HepG2 (cell line): ENCODE data around the gene LDLRAD3. TPM values are rescaled to one million over a fixed set of nuclear protein-coding genes. Genes with fewer than 3 reads are reported as not detected.

ENCODE experiments used
- ATAC-seq: fragments of 200-7000 bp; cut with Tn5 transposase; 3 replicates; pipeline ENCODE4 v1.9.1; 2020; ENCODE audit warnings: mild to moderate bottlenecking, moderate library complexity
- BruUV-seq: library from RNA; stranded (reverse); fragments of 400-500 nt; replicated peaks from 2 replicates; lab custom pipeline; 2021; lab: Mats Ljungman, UMichigan
- CTCF ChIA-PET: fragments of 300-600 bp; formaldehyde crosslinking; extraction: SDS; loops from one replicate; lab custom pipeline; 2021; ENCODE audit warnings: low total read pairs, inconsistent platforms, low intra/inter-chr PET ratio; lab: Yijun Ruan, JAX
- POLR2A ChIA-PET: fragments of 350-600 bp; sonication (Branson Sonifier 250); formaldehyde crosslinking; loops from one replicate; lab custom pipeline; 2020; ENCODE audit warnings: antibody characterized with exemption, inconsistent platforms; lab: Yijun Ruan, JAX
- DNase-seq: peaks from one replicate; pipeline ENCODE4 v3.0.0-alpha.2; 2015; ENCODE audit warnings: low spot score
- FAIRE-seq: peaks from 3 replicates; lab custom pipeline; 2011; peaks lifted over from hg19 to GRCh38; lab: Jason Lieb, UNC
- H2AFZ ChIP-seq: one replicate; pipeline ENCODE4 v1.6.1; 2011; ENCODE audit warnings: low read length, inconsistent platforms
- H3K27ac ChIP-seq: fragments of 300-600 bp; 3 replicates; pipeline ENCODE4 v1.8.0; 2011; ENCODE audit warnings: mixed run types, mild to moderate bottlenecking, mixed read lengths, low read length, inconsistent platforms; ENCODE audit not compliant: insufficient read depth; ENCODE audit errors: extremely low read length
- H3K27me3 ChIP-seq, 2 experiments: fragments of 200-600 bp in 1 of 2; 2 replicates in 1 of 2; 3 replicates in 1 of 2; pipeline versions ENCODE4 v1.6.0 to v1.8.0; 2011; ENCODE audit warnings: low read length in 2 of 2, mild to moderate bottlenecking in 2 of 2, moderate library complexity in 2 of 2, inconsistent platforms in 1 of 2; ENCODE audit not compliant: insufficient read depth in 2 of 2, control insufficient read depth in 1 of 2
- H3K36me3 ChIP-seq, 2 experiments: fragments of 200-600 bp in 1 of 2; replicated peaks in 1 of 2; 2 replicates in 1 of 2; 3 replicates in 1 of 2; pipeline versions ENCODE4 v1.5.1 to v1.8.0; 2011; ENCODE audit warnings: low read length in 2 of 2, inconsistent platforms in 1 of 2; ENCODE audit not compliant: insufficient read depth in 2 of 2, control insufficient read depth in 1 of 2
- H3K4me1 ChIP-seq: 2 replicates; pipeline ENCODE4 v1.5.1; 2012; ENCODE audit warnings: low read length, inconsistent platforms; ENCODE audit not compliant: insufficient read depth
- H3K4me2 ChIP-seq: 2 replicates; pipeline ENCODE4 v1.6.0; 2011; ENCODE audit warnings: low read depth, low read length, inconsistent platforms
- H3K4me3 ChIP-seq, 3 experiments: fragments of 200-600 bp in 1 of 3; sonication (generic), shearing (Covaris generic) in 1 of 3; replicated peaks in 1 of 3; 2 replicates each; pipeline ENCODE4 v1.5.1; 2011 to 2016; ENCODE audit warnings: low read length in 3 of 3, inconsistent platforms in 2 of 3, low read depth in 2 of 3, mild to moderate bottlenecking in 2 of 3, control low read depth in 1 of 3, mixed read lengths in 1 of 3; ENCODE audit not compliant: insufficient read depth in 1 of 3
- H3K79me2 ChIP-seq: one replicate; pipeline ENCODE4 v1.6.1; 2011; ENCODE audit warnings: low read length, inconsistent platforms; ENCODE audit not compliant: insufficient read depth
- H3K9ac ChIP-seq: 2 replicates; pipeline ENCODE4 v1.6.0; 2011; ENCODE audit warnings: mild to moderate bottlenecking, low read depth, low read length, inconsistent platforms; ENCODE audit not compliant: insufficient read depth
- H3K9me3 ChIP-seq: 2 replicates; pipeline ENCODE4 v1.5.1; 2012; ENCODE audit warnings: mild to moderate bottlenecking, low read length
- H4K20me1 ChIP-seq: 2 replicates; pipeline ENCODE4 v1.6.0; 2011; ENCODE audit warnings: inconsistent platforms, mild to moderate bottlenecking, low read length, moderate library complexity; ENCODE audit not compliant: insufficient read depth
- ARID3A ChIP-seq: IDR thresholded peaks from 2 replicates; pipeline ENCODE4 v1.6.1; 2012; ENCODE audit warnings: low read depth, low read length, improper control_type of control experiment
- ATF1 ChIP-seq: IDR thresholded peaks from 2 replicates; pipeline ENCODE4 v1.6.1; 2016; ENCODE audit warnings: mild to moderate bottlenecking, control low read depth
- MAX ChIP-seq: IDR thresholded peaks from 2 replicates; pipeline ENCODE4 v1.6.1; 2012; ENCODE audit warnings: inconsistent platforms
- PAWR ChIP-seq: sonication (generic); formaldehyde crosslinking; IDR thresholded peaks from 2 replicates; pipeline ENCODE4 v1.4.0; 2020; ENCODE audit warnings: missing genetic modification reagents, mild to moderate bottlenecking, borderline replicate concordance
- SRY ChIP-seq: sonication (generic); formaldehyde crosslinking; IDR thresholded peaks from 2 replicates; pipeline ENCODE4 v1.8.0; 2022; ENCODE audit warnings: mild to moderate bottlenecking, missing genetic modification reagents
- TERF1 ChIP-seq: sonication (generic); formaldehyde crosslinking; IDR thresholded peaks from 2 replicates; pipeline ENCODE4 v1.8.0; 2022; ENCODE audit warnings: mild to moderate bottlenecking, missing genetic modification reagents, moderate library complexity
- ZNF776 ChIP-seq: sonication (generic); formaldehyde crosslinking; IDR thresholded peaks from 2 replicates; pipeline ENCODE4 v1.4.0; 2020; ENCODE audit warnings: mild to moderate bottlenecking, missing genetic modification reagents
- WGBS: methylation state at CpG from one replicate; pipeline ENCODE4 v1.1.6; 2017; ENCODE audit warnings: low lambda C conversion rate; 5-methylcytosine and 5-hydroxymethylcytosine counted together
- in situ Hi-C: cut with HindIII; loops from 2 replicates; pipeline ENCODE4 v1.10.0; 2017; ENCODE audit warnings: low pct_unique_long_range_greater_than_20kb; ENCODE audit not compliant: extremely low pct_ligation_motif_present
- intact Hi-C: fragments of 100-400 bp; cut with micrococcal nuclease; formaldehyde crosslinking; loops from one replicate; pipeline ENCODE4 v1.10.0; 2022; ENCODE audit not compliant: unreplicated experiment
- polyA plus RNA-seq, 8 experiments: library from polyadenylated mRNA; depleted of rRNA in 3 of 8; stranded (reverse) in 7 of 8; unstranded in 1 of 8; fragments of >200 nt; fragmentation: Illumina TruSeq in 4 of 8; extraction: Trizol in 4 of 8; gene quantifications; 2 replicates each; pipeline versions ENCODE4 v1.2.1 to v1.2.3, GENCODE V29; 2011 to 2016; ENCODE audit warnings: low read depth in 4 of 8, missing spikeins in 1 of 8, mixed read lengths in 1 of 8; ENCODE audit not compliant: insufficient read depth in 1 of 8
- total RNA-seq, 5 experiments: library from RNA; depleted of rRNA; stranded (reverse); fragments of >200 nt; fragmentation: Illumina TruSeq; extraction: Trizol; gene quantifications; 2 replicates each; pipeline ENCODE4 v1.2.3, GENCODE V29; 2016; ENCODE audit warnings: low read depth in 1 of 5

Gene LDLRAD3
- total and polyA plus RNA-seq, 2 of the 13 experiments (the other 11 are each of a cell fraction or from before 2014, with no cell fraction given): 0.50 to 0.60 TPM

- TF ChIP-seq MAX: no peak
- TF ChIP-seq TERF1: no peak
- no peak for TF ChIP-seq ZNF776 (CRISPR knock-in tag)
- no peak for TF ChIP-seq SRY (CRISPR knock-in tag)
- no peak for TF ChIP-seq PAWR (CRISPR knock-in tag)
These were observed 37.0 kb downstream of the LDLRAD3 start (continued) for GRCh38 chr11:35980686-35981390.

- H2AFZ ChIP-seq: no peak overlapping the region
- no peaks in the 10 kb centered on the region for H3K4me1 ChIP-seq
- no peak overlapping the region for H3K9ac ChIP-seq
- WGBS: 24% methylated on average over 4 of the region's 7 CpGs
- intact Hi-C loops (no loop called here), in situ Hi-C loops (no loop called here)
- peaks cover 0 to 5% of the 10 kb centered on the region in 2 experiments; a peak in 1 of 5 replicates for H3K27me3 ChIP-seq
- H3K9me3 ChIP-seq: no peaks in the 10 kb centered on the region
- ChIA-PET CTCF (no interaction called here), POLR2A (no interaction called here)
- ATAC-seq (no peak), DNase-seq (no peak), FAIRE-seq (no peak)
- H4K20me1 ChIP-seq: no peaks in the 10 kb centered on the region
- no peaks in the 10 kb centered on the region for H3K79me2 ChIP-seq
- no peak overlapping the region for H3K4me3 ChIP-seq
- TF ChIP-seq ARID3A: no peak
- no peak for TF ChIP-seq ATF1
- no peak overlapping the region for H3K27ac ChIP-seq
- BruUV-seq: no TSS peak
- H3K4me2 ChIP-seq: no peak overlapping the region
- H3K36me3 ChIP-seq: no peaks in the 10 kb centered on the region
These were observed 37.7 kb downstream of the LDLRAD3 start for GRCh38 chr11:35981581-35981980.
